GM18498 (cell line): ENCODE data around the gene DDX27.
"Not testable (repeated sequence)": the region's sequence is repeated elsewhere in the genome, so short reads cannot be mapped to it uniquely, and the experiment has no call there.

Experiments
- ATAC-seq: cut with Tn5 transposase; IDR thresholded peaks from one replicate; pipeline ENCODE4 v1.9.1; 2021; ENCODE audit warnings: mild to moderate bottlenecking, moderate library complexity; ENCODE audit not compliant: unreplicated experiment

The DDX27 gene

GRCh38 chr20:49203011-49203410 is 16.2 kb upstream of the DDX27 start:
- no peak for ATAC-seq

- ATAC-seq = no peak
Measured at GRCh38 chr20:49203746-49204145, 15.5 kb upstream of the DDX27 start.

GRCh38 chr20:49207076-49207475 is 12.1 kb upstream of the DDX27 start:
- no peak for ATAC-seq

- ATAC-seq = no peak
Measured at GRCh38 chr20:49210101-49210756, 9.0 kb upstream of the DDX27 start.

GRCh38 chr20:49210757-49211110 is 8.5 kb upstream of the DDX27 start:
- ATAC-seq = no peak

GRCh38 chr20:49214571-49214970 is 4.6 kb upstream of the DDX27 start:
- no peak for ATAC-seq

- ATAC-seq = no peak
Measured at GRCh38 chr20:49215232-49215631, 4.0 kb upstream of the DDX27 start.

GRCh38 chr20:49216991-49217578 is 2.1 kb upstream of the DDX27 start:
- no peak for ATAC-seq

- ATAC-seq = not testable (repeated sequence)
Measured at GRCh38 chr20:49218739-49219090, 501 bp upstream of the DDX27 start.

GRCh38 chr20:49219924-49220831 is 962 bp downstream of the DDX27 start:
- no peak for ATAC-seq

GRCh38 chr20:49225896-49226295 is 6.7 kb downstream of the DDX27 start:
- no peak for ATAC-seq

- no peak for ATAC-seq
Measured at GRCh38 chr20:49228676-49229075, 9.5 kb downstream of the DDX27 start.

GRCh38 chr20:49229381-49229780 is 10.2 kb downstream of the DDX27 start:
- no peak for ATAC-seq

GRCh38 chr20:49230021-49230420 is 10.8 kb downstream of the DDX27 start:
- ATAC-seq = no peak

- ATAC-seq = no peak
Measured at GRCh38 chr20:49230561-49231133, 11.4 kb downstream of the DDX27 start.

GRCh38 chr20:49231471-49231870 is 12.3 kb downstream of the DDX27 start:
- no peak for ATAC-seq

GRCh38 chr20:49233226-49233625 is 14.0 kb downstream of the DDX27 start:
- no peak for ATAC-seq

- no peak for ATAC-seq
Measured at GRCh38 chr20:49234831-49235230, 15.6 kb downstream of the DDX27 start.

- no peak for ATAC-seq
Measured at GRCh38 chr20:49236301-49236700, 17.1 kb downstream of the DDX27 start.

GRCh38 chr20:49237531-49237930 is 18.3 kb downstream of the DDX27 start:
- ATAC-seq = no peak

GRCh38 chr20:49245921-49246740 is 26.9 kb downstream of the DDX27 start:
- ATAC-seq = no peak
